Natural killer cell treated with Interleukin-12 subunit alpha and Interleukin-12 subunit beta and Interleukin-15 and Interleukin-18, amount 100 ng/mL, for 72 hours (primary cell): ENCODE results near the gene B4GALT1. TPM values are rescaled to one million over a fixed set of nuclear protein-coding genes. Genes with fewer than 3 reads are reported as not detected.

ENCODE experiments used
- ATAC-seq, 2 donors: fragments of 150-1000 bp; cut with Tn5 transposase in 1 of 2; sonication (Bioruptor Pico), chemical (Tn5 transposase) in 1 of 2; 2 replicates each; pipeline ENCODE4 v1.10.0; 2021
- DNase-seq: peaks from one replicate; pipeline ENCODE4 v3.0.0; 2022; ENCODE audit warnings: low spot score
- H3K27ac Mint-ChIP-seq, 2 donors: 1 replicate in 1 of 2; 2 replicates in 1 of 2; pipeline ENCODE4 v1.8.0; 2022; ENCODE audit warnings: mixed read lengths in 2 of 2, mild to moderate bottlenecking in 1 of 2, moderate library complexity in 1 of 2
- H3K27me3 Mint-ChIP-seq, 2 donors: 1 replicate in 1 of 2; 2 replicates in 1 of 2; pipeline ENCODE4 v1.8.0; 2022; ENCODE audit warnings: mixed read lengths in 2 of 2
- H3K36me3 Mint-ChIP-seq: one replicate; pipeline ENCODE4 v1.8.0; 2022; ENCODE audit warnings: mixed read lengths
- H3K4me1 Mint-ChIP-seq, 2 donors: 1 replicate in 1 of 2; 2 replicates in 1 of 2; pipeline ENCODE4 v1.8.0; 2022; ENCODE audit warnings: low read depth in 2 of 2, mixed read lengths in 2 of 2, mild to moderate bottlenecking in 1 of 2
- H3K4me3 Mint-ChIP-seq: one replicate; pipeline ENCODE4 v1.8.0; 2022; ENCODE audit warnings: mixed read lengths
- H3K9me3 Mint-ChIP-seq: 2 replicates; pipeline ENCODE4 v1.8.0; 2022; ENCODE audit warnings: mixed read lengths
- total RNA-seq, 2 donors: library from RNA; stranded (reverse); gene quantifications; one replicate each; pipeline ENCODE4 v1.2.3, GENCODE V29; 2022

Gene B4GALT1
- total RNA-seq, 2 donors from 2014 or later = 51.4 to 90.6 TPM

DNA sequence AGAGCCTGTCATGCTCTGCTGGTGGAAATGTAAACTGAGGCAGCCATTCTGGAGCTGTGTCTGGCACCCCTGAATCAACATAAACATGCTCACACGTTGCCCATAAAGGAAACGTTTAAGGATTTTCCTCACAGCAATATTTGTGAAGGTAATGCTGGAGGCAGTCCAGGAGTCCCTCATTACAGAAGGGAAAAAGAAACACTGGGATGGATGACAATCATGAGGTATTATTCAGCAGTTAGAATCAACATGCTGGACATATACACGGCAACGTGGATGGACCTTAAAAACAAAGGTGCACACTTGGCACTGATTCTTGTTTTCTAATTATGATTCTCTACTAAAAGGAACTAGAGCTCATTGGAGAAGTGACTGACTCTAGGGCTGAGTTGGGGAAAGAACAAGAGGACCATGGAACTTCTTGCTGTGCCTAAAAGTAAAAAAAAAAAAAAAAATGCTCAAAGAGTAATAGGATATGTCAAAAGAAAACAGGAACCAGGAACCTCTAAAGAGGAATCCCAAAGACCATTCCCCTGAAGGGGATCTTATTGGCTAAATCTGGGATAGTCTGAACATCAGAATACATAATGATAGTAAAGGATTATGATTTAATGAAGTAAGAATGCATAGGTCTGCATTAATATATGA, 18.6 kb downstream of the B4GALT1 start:
- peaks cover 63 to 75% of the 10 kb centered on the region in 2 donors for H3K4me1 Mint-ChIP-seq
- no peaks in the 10 kb centered on the region for H3K9me3 Mint-ChIP-seq
- H3K27me3 Mint-ChIP-seq = no peaks in the 10 kb centered on the region
- DNase-seq = no peak
- no peak for ATAC-seq
- H3K36me3 Mint-ChIP-seq = no peaks in the 10 kb centered on the region
- no peak overlapping the region for H3K4me3 Mint-ChIP-seq
- H3K27ac Mint-ChIP-seq = peak overlapping the region in 1 of 2 donors; percentile 74

DNA sequence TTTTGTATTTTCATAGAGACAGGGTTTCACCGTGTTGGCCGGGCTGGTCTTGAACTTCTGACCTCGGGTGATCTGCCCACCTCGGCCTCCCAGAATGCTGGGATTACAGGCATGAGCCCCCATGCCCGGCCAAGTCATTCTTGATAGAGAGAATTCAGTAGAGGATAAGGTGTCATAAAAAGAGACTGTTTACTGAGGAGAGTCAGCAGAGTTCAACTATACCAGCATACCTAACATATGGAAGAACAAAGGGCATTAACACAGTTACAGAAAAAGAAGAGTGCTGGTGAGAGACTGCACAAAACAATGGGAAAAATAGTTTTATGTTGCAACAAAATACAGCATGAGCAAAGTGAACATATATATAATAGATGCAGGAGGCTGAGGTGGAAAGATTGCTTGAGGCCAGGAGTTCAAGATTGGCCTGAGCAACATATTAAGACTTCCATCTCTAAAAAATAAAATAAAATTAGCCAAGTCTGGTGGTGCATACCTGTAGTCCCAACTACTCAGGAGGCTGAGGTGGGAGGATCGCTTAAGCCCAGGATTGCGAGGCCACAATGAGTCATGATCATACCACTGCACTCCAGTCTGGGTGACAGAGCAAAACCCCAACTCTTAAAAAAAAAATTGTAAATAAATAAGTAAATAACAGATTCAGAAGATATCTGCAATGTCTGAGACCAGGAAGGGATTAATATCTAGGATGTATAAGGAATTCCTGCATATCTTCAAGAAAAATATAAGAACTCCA, 19.5 kb downstream of the B4GALT1 start:
- ATAC-seq = no peak
- no peak overlapping the region for H3K4me3 Mint-ChIP-seq
- no peaks in the 10 kb centered on the region for H3K36me3 Mint-ChIP-seq
- H3K4me1 Mint-ChIP-seq = peaks cover 59 to 73% of the 10 kb centered on the region in 2 donors
- H3K9me3 Mint-ChIP-seq = no peaks in the 10 kb centered on the region
- no peak for DNase-seq
- peak overlapping the region; percentile 55 to 74 for H3K27ac Mint-ChIP-seq
- no peaks in the 10 kb centered on the region for H3K27me3 Mint-ChIP-seq

GRCh38 chr9:33146298-33146697, 20.8 kb downstream of the B4GALT1 start:
- Mint-ChIP-seq H3K4me3 (no peak overlapping the region), H3K4me1 (peaks cover 59 to 73% of the 10 kb centered on the region in 2 donors), H3K9me3 (no peaks in the 10 kb centered on the region), H3K27ac (peak overlapping the region; percentile 55 to 74), H3K27me3 (no peaks in the 10 kb centered on the region), H3K36me3 (no peaks in the 10 kb centered on the region)
- ATAC-seq = no peak
- no peak for DNase-seq

DNA sequence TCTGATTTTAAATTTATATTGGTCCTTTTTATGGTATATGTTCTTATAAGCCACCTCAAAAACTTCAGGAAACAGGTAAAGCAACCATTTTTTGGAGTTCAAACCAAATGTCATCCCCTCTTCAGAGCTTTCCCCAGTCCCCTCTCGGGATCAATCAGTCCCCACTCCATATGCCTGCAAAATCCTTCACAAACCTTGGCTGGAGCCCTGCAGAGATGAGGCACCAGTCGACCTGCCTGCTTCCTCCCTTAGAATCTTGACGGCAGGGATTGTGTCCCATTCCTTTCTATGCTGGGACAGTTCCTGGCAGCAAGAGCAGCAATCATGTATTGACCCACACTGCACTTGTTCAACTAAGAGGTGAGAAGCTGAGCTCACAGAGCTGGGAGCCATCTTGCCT, 22.6 kb downstream of the B4GALT1 start:
- H3K36me3 Mint-ChIP-seq = no peaks in the 10 kb centered on the region
- ATAC-seq = no peak
- H3K9me3 Mint-ChIP-seq = no peaks in the 10 kb centered on the region
- H3K27me3 Mint-ChIP-seq = no peaks in the 10 kb centered on the region
- peak overlapping the region; percentile 42 for H3K4me3 Mint-ChIP-seq
- DNase-seq = no peak
- H3K27ac Mint-ChIP-seq = peak overlapping the region; percentile 86 to 95
- H3K4me1 Mint-ChIP-seq = peaks cover 60 to 75% of the 10 kb centered on the region in 2 donors

DNA sequence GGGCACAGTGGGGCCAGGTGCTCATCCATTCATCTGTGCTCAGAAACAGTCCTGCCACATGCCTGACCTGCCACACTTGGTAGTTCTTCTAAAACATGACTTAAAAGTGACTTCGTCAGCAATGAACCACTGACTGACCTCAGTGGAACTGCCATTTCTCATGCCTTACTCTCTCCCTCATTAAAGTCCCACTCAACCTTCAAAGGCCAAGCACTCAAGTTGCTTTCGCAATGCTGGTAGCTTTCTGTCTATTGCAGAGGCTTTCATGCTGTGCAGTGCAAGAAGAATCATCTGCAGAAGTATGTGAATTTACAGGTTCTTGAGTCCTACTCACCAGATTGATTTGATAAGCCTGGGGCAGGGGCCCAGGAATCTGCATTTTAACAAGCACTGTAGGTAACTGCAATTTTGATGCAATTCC, 23.9 kb downstream of the B4GALT1 start:
- Mint-ChIP-seq H3K4me1 (peaks cover 66 to 81% of the 10 kb centered on the region in 2 donors), H3K4me3 (peak overlapping the region; percentile 69), H3K36me3 (no peaks in the 10 kb centered on the region), H3K9me3 (no peaks in the 10 kb centered on the region), H3K27ac (peak overlapping the region; percentile 86 to 95), H3K27me3 (no peaks in the 10 kb centered on the region)
- DNase-seq (peak; percentile 66), ATAC-seq (peak; percentile 72 to 80)

- H3K27me3 Mint-ChIP-seq = no peaks in the 10 kb centered on the region
- H3K36me3 Mint-ChIP-seq = no peaks in the 10 kb centered on the region
- peak in 1 of 2 donors; percentile 63 for ATAC-seq
- H3K27ac Mint-ChIP-seq = peak overlapping the region; percentile 86 to 95
- H3K4me1 Mint-ChIP-seq = peaks cover 68 to 83% of the 10 kb centered on the region in 2 donors
- DNase-seq = peak; percentile 57
- peak overlapping the region; percentile 79 for H3K4me3 Mint-ChIP-seq
- no peaks in the 10 kb centered on the region for H3K9me3 Mint-ChIP-seq
Measured at GRCh38 chr9:33142535-33142934, 24.6 kb downstream of the B4GALT1 start.

- Mint-ChIP-seq H3K27ac (peak overlapping the region; percentile 86 to 95), H3K27me3 (no peaks in the 10 kb centered on the region), H3K4me1 (peaks cover 79 to 91% of the 10 kb centered on the region in 2 donors), H3K9me3 (no peaks in the 10 kb centered on the region), H3K4me3 (peak overlapping the region; percentile 79), H3K36me3 (no peaks in the 10 kb centered on the region)
- peak; percentile 39 for DNase-seq
- no peak for ATAC-seq
Measured at GRCh38 chr9:33140401-33141360, 26.5 kb downstream of the B4GALT1 start.

DNA sequence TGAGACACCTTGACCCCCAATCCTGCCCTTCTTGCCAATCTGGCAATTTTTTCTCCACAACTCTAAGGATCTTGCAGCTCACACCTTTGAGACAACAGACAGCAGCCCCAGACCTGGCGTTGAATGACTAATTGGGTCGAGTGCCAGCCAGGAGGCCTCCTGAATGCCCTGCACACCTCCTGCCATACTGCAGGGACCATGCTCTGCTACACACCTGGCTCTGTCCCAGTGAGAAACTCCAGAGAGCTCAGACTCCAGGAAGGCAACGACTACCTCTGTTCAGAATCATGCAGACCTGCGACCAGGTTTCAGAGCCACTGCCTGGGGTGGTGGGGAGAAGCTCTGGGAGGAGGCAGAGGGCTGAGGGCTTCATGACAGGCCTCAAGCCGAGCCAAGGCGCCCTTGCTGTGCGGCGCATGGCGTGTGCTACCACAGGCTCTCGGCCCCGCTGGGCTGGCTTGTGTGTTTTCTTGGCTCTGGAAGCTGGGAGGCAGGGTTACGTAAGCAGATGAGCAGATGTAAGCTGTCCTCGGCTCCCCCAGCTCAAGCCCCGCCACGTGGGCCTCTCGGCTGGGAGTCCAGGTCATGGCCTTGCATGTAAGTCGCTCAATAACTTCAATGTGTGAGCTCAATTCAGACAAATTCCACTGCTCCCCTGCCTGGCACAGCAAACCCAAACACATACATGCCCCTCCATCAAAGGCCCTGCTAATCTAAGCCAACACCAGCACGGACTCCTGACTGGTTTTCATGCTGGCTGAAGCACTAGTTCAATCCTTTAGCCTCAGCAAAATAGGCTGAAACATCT, 27.5 kb downstream of the B4GALT1 start:
- no peak for DNase-seq
- no peaks in the 10 kb centered on the region for H3K27me3 Mint-ChIP-seq
- no peak for ATAC-seq
- no peaks in the 10 kb centered on the region for H3K9me3 Mint-ChIP-seq
- no peaks in the 10 kb centered on the region for H3K36me3 Mint-ChIP-seq
- peak overlapping the region; percentile 86 to 90 for H3K27ac Mint-ChIP-seq
- peak overlapping the region; percentile 84 for H3K4me3 Mint-ChIP-seq
- H3K4me1 Mint-ChIP-seq = peaks cover 82 to 91% of the 10 kb centered on the region in 2 donors

- Mint-ChIP-seq H3K4me3 (peak overlapping the region; percentile 84), H3K36me3 (no peaks in the 10 kb centered on the region), H3K9me3 (no peaks in the 10 kb centered on the region), H3K27me3 (no peaks in the 10 kb centered on the region), H3K4me1 (peaks cover 78 to 88% of the 10 kb centered on the region in 2 donors), H3K27ac (peak overlapping the region; percentile 86 to 90)
- ATAC-seq (peak; percentile 19 to 52), DNase-seq (peak; percentile 75)
Measured at GRCh38 chr9:33138768-33139167, 28.4 kb downstream of the B4GALT1 start.

- Mint-ChIP-seq H3K9me3 (no peaks in the 10 kb centered on the region), H3K4me3 (peak overlapping the region; percentile 84), H3K27ac (peak overlapping the region; percentile 86 to 90), H3K4me1 (peaks cover 78 to 85% of the 10 kb centered on the region in 2 donors), H3K27me3 (no peaks in the 10 kb centered on the region), H3K36me3 (peaks cover 5% of the 10 kb centered on the region)
- ATAC-seq (peak; percentile 45 to 75), DNase-seq (peak; percentile 79)
Measured at GRCh38 chr9:33137781-33138264, 29.3 kb downstream of the B4GALT1 start.

DNA sequence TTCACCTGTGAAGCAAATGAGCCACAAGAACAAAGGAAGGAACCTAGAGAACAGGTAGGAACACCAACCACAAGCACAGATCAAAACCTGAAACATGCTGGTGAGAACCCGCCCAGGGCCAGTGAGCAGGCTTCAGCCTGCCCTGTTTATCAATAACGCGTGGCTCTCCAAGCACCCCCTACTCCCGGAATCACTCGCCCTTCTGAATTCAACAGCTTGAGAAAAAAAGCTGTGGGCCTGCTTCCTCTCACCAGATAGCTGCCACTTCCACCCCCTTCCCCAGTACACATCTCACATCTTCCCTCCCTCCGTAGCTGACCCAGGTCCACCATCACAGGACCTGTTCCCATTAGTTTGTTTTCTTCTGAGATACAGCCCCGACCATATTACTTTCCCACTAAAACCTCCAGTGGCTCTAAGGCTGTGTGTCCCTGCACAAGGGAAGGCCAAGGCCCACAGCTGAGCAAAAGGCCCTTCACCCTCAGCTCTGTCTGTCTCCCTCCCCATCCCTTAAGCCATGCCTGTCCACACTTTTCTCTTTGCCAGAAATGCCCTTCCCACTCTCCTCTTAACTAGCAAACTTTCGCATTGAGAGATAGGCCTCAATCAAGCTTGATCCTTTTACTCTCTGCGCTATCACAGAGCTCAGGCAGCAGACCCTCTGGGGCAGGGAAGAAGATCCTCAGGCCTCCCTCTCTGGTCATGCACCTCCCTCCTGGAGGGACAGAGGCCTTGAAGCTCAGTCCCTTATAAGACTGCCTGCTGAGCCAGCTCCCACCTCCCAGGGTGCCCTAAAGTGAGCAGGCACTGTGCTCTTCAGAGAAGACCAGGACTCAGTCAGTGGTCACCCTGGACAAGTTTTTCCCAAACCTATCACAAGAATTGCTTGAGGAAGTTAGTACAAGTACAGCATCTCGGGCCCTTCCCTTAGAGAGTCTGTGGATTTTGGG, 30.1 kb downstream of the B4GALT1 start:
- peak overlapping the region; percentile 84 for H3K4me3 Mint-ChIP-seq
- H3K9me3 Mint-ChIP-seq = no peaks in the 10 kb centered on the region
- peaks cover 74 to 80% of the 10 kb centered on the region in 2 donors for H3K4me1 Mint-ChIP-seq

DNA sequence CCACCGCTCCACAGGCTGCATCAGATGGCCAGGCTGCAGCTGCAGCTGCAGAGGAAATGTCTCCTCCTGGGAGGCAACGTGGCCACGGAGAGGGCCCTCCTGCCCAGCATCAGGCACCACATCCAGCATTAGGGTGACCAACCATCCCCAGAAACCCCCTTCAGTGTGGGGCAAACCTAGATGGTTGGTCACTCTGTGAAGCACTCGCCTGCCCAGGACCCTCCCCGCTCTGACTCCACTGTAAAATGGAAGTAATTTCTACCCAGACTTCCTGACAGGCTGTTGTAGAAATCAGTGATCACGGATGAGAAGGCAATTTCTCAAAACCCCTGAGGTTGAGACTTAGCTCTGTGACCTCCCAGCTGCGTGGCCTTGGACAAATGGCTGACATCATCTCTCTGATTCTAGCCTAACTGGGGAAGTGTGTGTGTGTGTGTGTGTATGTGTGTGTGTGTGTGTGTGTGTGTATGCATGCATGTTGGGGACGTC, 31.6 kb downstream of the B4GALT1 start:
- H3K4me3 Mint-ChIP-seq = peak overlapping the region; percentile 84
- H3K4me1 Mint-ChIP-seq = peaks cover 74 to 80% of the 10 kb centered on the region in 2 donors
- no peaks in the 10 kb centered on the region for H3K9me3 Mint-ChIP-seq
- DNase-seq (no peak), ATAC-seq (no peak)
- H3K27ac Mint-ChIP-seq = peak overlapping the region; percentile 86 to 90
- no peaks in the 10 kb centered on the region for H3K27me3 Mint-ChIP-seq
- peaks cover 15% of the 10 kb centered on the region for H3K36me3 Mint-ChIP-seq

More for the DNA sequence above, 30.1 kb downstream of the B4GALT1 start:
- H3K27me3 Mint-ChIP-seq = no peaks in the 10 kb centered on the region
- peak overlapping the region; percentile 86 to 90 for H3K27ac Mint-ChIP-seq
- peaks cover 6% of the 10 kb centered on the region for H3K36me3 Mint-ChIP-seq
- no peak for DNase-seq
- ATAC-seq = peak; percentile 37 to 56
